Hematopoietic multipotent progenitor cell (in vitro differentiated cells): ENCODE measurements around the gene DCD. TPM values are rescaled to one million over a fixed set of nuclear protein-coding genes. Genes with fewer than 3 reads are reported as not detected.
"Not testable (repeated sequence)": the region's sequence is repeated elsewhere in the genome, so short reads cannot be mapped to it uniquely, and the experiment has no call there.

Experiments used
- DNase-seq, 3 donors: peaks; one replicate each; pipeline ENCODE4 v3.0.0-alpha.2; 2011 to 2015; ENCODE audit warnings: low read depth in 2 of 3, low spot score in 2 of 3
- total RNA-seq: library from RNA; depleted of rRNA; stranded (reverse); fragments of >200 nt; gene quantifications from one replicate; pipeline ENCODE4 v1.2.3, GENCODE V29; 2012

DCD gene, protein sequence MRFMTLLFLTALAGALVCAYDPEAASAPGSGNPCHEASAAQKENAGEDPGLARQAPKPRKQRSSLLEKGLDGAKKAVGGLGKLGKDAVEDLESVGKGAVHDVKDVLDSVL
- total RNA-seq = not detected

DNA sequence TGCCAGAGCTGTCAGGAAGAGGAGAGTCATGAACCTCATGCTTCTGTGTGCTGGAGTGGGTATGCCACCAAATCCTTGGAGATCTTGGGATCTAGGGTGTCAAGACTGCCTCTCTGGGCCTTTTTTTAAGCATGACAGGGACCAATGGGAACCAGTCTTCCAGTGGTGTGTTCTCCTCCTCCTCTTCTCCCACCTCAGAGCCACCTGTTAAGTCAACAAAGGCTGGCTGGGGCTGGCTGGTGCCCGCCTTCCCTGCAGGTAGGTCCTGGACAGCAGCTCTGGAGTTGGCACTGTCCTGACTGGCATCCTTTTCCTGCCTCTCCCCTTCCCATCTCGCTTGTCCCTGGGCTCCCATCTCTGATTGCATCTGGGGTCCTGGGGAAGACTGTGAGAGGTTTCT lies at the start of gene DCD:
Gene DCD, minus strand, starts transcription at position 101 of the 400 bp plus-strand sequence. Its CDS starts 62 bp downstream, at position 39.
- DNase-seq = no peak

DNA sequence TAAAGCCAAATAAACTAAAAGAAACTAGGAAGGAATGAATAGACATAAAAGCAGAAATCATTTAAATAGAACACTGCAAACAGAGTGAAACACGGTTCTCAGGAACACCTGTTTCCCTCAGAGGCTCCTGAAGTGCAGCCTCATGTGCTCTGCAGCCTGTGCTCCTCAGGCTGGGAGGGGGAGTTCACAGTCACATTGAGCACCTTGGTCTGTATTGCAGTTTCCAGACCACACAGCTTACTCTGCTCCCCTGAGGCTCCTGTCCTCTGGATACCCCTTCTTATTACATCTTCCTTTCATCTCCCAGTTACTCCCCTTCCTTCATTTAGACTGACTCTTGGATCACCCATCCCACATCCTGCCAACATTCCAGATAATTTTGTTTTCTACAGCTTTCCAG lies 49.7 kb upstream of the DCD start:
- DNase-seq = no peak

DNA sequence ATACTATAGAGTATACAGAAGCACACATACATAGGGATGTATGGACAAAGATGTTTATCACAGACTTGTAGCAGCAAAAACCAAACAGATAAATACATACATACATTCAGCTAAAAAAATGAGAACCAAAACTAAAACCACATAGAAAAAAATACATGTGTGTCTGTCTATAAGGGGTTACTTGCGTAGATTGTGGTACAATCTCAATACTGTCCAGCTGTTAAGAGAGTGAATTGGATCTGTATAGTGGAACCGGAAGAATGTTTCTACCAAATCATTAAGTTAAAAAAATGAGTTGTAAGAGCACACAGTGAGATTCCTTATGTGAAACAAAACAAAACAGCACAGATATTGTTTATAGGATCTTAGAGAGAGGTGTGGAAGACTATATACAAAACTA lies 44.2 kb upstream of the DCD start:
- no peak for DNase-seq

DNA sequence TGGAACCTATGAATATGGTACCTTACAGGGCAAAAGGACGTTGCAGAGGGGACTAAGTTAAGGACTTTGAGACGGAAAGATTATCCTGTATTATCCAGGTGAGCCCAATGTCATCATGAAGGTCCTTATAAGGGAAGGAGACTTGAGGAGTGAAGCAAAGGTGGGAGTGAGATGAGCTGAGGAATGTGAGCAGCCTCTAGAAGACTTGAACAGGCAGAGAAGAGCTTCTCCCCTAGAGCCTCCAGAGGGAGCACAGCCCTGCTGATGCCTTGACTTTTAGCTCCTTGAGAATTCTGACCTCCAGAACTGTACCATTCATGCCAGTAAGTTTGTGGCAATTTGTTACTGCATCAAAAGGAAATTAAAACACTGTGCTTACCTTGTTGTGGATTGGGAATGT lies 41.8 kb upstream of the DCD start:
- peak in 1 of 3 donors; percentile 16 for DNase-seq

DNA sequence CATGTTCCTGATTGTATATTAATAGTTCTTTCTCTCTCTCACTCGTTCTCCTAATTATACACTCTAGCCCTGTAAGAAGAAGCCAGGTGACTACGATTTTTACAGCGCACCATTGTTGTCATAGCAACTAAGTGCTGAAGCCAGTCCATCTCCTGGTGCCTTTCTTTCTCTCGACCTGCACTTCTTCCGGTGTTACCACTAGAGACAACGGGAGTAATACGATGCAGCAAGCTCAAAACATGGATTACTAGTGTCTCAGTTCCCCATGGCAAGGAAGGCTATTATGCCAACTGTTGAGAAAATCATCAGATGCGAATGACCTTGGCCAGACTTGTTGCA lies 40.8 kb upstream of the DCD start:
- no peak for DNase-seq

DNA sequence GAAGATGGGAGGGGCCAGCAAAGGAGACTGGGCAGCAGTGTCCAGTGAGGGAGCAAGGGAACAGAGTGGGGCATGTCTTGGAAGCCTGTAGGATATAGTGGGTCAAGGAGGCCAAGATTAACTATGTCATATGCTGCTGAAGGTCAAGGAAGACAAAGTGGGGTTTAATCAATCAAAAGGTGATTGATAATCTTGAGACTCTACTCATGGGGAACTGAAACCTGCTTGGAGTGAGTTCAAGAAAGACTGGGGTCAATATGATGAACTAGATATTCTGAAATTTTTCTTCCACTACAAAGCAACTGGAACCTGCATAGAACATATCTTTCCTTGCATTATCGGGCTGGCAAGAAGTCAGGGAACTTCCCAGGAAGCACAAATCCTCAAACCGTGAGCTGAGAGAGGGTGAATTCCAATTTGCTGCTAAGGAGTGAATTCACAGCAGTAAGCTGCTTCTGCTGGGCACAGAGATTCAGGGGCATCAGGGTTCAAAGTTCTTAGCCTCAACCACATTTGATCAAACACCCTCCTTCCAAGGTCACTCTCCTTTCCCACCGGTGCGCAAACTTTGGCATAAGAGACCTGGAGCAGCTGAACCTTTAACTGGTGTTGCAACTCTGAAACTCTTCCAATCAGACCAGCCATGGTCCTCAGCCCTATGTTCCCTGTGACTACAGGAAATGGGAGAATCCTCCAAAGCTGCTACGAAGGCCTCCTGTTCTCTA lies 40.3 kb upstream of the DCD start:
- DNase-seq = no peak

DNA sequence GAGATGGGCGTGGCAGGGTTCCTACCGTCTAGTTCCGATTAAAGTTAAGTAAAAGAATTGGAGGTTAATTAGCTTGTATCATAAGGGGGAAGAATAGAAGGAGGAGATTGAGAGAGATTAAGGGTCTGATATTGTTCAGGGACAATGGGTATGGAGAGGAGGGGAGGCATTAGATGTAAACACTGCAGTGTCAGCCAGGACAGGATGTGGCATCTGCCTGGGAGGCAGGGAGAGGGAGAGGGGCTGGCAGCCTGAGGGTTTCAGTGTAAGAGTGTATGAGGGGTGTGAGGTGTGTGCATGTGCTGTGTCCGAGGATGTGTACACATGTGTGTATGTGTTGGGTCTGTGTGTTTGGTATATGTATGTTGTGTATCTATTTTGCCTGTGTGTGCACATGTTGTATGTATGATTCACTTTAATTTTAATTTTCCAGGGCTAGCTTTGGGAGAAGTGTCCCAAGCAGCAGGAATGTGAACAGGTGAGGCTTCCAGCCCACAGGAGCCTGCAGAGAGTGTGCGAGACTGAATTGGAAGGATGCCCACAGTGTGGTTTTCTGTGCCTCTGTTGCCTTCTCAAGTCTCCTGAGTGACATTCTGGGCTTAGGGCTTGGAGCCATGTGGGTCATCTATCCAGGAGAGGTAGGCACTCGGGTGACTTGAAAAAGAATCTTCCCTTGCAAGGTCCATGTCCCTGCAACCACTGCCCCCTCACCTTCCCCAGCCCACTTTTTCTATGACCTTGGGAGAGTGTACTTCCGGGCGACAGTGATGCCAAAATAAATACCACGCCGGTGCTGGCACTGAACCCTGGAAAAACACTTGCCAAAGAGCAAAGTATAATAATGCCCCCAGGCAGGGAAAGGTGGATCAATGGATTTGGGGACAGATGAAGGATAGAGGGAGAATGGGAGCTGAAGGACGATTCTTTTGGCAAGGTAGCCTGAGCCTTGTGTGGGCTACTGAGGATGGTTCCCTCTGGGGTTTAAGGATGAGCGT lies 36.8 kb upstream of the DCD start:
- no peak for DNase-seq

DNA sequence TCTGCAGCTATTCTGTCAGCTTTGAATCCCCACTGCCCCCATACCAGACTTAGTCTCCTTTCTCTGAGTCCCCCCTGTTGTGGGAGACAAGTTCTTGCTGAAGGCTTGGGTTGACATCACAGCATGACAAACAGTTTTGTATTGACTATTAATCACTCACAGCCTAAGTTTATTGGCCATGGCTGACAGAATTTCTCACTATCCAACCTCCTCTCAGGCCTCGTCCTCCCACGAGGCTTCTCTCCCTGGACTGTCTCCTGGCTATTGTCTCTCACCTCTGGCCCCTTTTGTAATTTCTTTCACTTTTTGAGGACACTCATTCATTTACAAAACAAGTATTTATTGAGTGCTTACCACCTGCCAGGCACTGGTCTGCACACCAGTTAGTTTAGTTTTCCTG lies 35.2 kb upstream of the DCD start:
- DNase-seq = no peak

DNA sequence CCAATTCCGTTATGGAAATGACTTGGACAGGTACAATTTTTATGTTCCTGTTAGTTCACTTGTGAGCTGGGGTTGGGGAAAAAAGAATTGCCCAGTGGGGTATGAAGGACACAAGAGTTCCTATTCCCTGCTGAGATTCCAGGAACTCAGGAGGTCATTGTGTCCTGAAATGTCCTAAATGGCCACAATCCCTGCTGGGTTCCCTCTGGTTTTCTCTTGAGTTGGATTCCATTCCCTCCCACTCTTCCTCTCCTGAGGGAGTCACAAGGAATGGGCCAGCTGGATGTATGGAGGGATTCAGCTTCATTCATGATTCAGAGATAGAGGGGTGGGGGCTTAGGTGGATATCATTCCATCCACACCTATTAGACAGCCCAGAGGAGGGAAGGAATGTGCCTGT lies 34.5 kb upstream of the DCD start:
- no peak for DNase-seq

DNA sequence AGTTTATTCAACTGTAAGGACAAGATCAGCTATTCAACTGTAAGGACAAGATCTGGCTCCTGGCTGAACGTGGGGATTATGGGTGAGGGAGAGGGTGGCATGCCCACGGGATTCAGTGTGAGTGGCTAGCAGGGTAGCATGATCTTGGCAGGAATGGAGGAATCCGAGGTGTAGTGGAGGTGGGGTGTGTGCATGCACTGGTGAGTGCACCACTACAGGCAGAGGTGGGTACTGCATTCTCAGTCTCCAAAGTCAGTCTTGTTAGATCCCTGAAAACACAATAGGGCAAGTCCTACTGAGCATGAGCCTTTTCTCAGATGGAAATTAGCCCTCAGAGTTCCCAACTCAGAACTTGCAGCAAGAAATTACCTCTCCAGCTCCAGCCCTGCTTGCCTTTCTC lies 32.2 kb upstream of the DCD start:
- DNase-seq = peak in 2 of 3 donors; percentile 19 to 48

DNA sequence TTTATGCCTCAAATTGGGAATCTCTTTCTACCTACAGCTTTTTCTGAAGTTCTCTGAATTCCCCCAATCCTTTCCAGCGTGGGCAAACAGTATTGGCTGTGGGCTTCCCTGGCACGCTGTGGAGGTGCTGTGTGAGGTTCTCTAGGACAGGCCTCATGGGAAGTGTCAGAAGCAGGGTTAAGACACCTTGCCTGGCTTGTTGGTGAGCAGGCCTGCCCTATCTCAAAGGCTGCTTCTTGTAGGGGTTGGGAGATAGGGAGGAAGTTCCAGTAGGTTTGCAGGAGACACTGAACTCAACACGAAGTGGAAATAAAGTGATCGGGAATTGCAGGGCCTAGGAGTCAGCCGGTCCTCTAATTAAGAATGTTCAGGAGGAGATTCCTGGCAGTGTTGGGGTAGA lies 30.0 kb upstream of the DCD start:
- no peak for DNase-seq

DNA sequence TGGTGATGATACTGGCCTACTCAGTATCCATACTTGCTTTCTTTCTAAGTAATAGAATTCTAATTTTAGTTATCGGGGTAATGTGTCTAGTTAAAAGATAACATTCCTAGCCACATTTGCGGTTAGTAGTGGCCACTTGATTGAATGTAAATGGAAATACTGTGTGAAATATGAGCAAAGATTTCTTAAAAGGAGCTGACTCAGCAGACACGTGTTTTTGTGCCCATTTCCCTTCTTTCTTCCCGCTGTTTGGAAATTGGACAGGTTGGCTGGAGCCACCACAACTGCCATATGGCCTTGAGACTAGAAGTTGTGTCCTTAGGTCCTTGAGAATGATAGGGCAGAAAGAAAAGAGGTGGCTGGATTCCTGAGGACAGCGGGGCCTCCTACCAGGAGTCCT lies 19.8 kb upstream of the DCD start:
- no peak for DNase-seq

DNA sequence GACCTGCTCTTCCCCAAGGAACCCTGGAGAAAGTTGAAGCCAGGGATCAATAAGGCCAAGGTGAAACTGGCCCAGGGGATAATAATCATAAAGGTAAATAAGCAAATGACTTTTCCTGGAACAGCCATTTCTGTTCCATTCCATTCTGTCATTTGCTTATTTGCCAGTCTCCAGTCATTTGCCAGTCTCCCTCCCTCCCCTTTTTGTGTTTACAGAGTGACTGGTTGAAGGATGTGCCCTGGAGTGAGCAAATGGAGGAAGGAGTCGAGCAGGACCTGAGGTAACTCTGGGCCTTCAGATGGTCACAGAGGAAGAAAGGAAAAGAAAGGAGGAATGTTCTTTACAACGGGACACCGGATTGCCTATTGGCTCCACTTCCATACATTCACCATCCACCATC lies 17.8 kb upstream of the DCD start:
- DNase-seq = no peak

DNA sequence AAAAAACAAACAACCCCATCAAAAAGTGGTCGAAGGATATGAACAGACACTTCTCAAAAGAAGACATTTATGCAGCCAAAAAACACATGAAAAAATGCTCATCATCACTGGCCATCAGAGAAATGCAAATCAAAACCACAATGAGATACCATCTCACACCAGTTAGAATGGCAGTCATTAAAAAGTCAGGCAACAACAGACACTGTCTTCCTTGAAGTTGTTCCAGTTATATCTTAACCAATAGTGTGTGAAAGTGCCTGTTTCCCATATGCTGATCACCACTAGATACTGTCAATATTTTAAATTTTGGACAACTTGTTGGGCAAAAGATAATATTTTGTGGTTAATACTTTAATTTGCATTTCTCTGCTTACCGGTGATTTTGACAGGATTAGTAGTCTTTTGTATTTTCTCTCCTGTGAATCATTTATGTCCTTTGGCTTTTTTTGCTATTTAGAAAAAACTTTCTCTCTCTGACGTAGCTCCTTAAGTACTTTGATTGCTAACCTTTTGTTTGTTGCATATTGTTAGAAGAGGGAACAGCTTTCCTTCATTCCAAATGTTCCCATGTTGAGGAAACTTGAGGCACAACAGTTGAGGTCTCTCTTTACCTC lies 17.0 kb upstream of the DCD start:
- DNase-seq = not testable (repeated sequence)

DNA sequence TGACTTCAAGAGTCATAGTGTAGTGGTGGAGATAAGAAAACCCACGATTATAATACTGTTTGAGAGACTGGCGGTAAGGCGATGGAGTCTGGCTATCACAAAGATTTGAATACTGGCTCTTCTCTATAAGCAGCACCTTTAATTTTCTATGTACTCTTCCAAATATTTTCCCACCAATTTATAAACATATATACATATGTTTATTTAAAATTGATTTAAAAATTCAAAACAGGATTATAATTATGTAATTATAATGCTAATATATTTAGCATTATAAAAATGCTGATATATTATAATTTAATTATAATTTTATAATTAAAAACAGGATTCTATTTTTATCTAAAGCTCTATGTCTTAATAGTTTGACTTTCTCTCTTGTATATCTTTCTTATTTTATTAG lies 15.4 kb upstream of the DCD start:
- DNase-seq = no peak

DNA sequence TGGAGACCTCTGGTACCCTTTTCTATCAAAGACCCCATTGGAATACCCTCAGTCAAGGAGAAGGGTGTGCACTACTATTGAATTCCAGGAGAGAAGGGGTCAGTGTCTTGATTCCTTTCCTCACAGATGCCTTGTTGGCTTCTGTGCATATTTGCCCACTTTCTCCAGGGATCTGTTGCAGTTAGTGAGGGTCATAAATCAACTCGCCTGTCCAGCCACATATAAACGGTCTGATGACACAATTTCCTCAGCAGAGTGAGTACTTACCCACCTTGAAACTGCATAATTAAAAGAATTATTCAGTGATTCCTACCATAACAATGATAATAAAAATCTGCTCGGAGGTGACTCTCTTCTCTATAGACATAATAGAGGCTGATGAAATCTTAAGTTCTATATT lies 13.9 kb upstream of the DCD start:
- no peak for DNase-seq

DNA sequence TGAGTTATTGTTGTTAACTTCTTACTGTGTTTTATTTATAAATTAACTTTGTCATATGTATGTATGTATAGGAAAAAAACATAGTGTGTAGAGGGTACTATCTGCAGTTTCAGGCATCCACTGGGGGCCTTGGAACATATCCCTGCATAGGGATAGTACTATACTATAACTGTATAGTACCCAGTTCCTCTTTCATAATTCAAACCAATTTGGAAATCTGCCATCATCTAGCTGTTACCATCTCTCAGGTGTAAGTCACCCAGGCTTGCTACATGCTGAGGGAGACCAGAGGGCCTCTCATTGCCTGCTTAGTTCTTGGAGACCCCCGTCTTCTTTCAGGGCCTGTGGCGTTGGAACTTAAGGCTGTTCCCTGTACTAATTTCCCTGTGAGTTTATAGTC lies 12.9 kb upstream of the DCD start:
- DNase-seq = peak in 1 of 3 donors; percentile 50

DNA sequence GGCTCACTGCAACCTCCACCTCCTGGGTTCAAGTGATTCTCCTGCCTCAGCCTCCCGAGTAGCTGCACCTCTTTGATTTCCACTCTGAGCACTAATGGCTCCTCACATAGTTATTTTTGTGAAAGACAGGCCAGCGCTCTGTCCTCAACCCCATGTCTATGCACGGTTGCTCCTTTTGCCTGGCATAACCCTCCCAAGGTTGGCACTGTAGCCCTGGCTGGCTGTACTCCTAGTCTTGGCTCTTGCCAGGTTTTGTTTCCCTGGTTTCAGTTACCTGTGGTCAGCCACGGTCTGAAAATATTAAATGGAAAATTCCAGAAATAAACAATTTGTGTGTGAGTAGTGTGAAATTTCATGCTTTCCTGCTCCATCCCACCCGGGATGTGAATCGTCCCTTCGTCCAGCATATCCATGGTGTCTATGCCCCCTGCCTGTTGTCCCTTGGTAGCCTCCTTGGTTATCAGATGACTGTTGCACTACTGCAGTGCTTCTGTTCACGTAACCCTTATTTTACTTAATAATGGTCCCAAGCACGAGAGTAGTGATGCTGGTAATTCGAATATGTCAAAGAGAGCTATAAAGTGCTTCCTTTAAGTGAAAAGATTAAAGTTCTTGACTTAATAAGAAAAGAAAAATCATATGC lies 12.3 kb upstream of the DCD start:
- DNase-seq = no peak

DNA sequence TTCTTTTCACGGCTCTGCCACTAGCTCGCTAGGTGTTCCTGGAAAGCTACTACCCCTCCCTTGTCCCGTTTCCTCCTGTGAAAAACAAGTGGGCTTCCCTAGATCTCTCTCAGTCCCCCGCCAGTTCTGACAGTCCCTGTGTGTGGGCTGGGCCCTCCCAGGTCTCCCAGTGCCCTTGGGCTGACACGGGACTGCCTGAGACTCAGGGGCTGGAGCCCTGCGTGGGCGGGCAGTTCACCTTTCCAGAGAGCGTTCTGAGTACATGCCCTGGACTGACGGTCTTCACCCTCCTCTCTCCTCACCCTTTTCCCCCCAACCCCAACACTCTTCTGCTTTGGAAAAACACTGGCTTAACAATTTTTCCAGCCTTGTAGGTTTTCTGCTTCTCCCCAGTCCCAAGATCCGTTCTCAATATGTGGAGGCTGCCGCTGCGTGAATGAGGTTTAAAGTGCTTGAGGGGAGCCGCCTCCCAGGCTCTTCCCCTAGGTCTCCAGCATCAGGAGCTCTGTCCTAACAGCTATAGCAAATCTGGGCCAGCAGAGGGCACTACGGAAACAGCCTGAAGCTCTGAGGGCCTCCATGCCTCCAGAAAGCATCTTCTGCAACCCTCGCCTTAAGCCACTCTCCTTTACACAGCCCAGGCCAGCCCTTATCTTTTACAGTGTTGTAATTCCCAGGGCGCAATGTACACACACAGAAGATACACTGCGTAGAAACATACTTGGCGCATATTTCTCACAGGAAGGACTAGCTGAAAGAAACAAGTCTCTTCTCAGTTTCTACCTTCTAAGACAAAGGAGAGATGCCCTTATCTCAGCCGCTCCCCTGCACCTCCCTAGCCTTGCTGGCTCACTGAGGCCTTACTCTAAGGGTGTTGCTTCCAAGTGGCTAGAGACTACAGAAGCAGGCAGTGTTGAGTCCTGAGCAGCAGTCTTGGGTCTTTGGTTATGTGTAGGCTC lies 10.4 kb upstream of the DCD start:
- DNase-seq = peak; percentile 5 to 72 (median 36)
